CD4-positive, alpha-beta T cell treated with Interleukin-2 at 100 ng/mL for 4 hours (primary cell): ENCODE data around the gene CROCC.

Source experiments
- DNase-seq: peaks from one replicate; pipeline ENCODE4 v3.0.0-alpha.2; 2020; ENCODE audit warnings: low spot score

Gene CROCC

GRCh38 chr1:16984717-16985116 is 63.0 kb downstream of the CROCC start:
- no peak for DNase-seq

- no peak for DNase-seq
Measured at GRCh38 chr1:16986113-16986512, 64.4 kb downstream of the CROCC start.

DNA sequence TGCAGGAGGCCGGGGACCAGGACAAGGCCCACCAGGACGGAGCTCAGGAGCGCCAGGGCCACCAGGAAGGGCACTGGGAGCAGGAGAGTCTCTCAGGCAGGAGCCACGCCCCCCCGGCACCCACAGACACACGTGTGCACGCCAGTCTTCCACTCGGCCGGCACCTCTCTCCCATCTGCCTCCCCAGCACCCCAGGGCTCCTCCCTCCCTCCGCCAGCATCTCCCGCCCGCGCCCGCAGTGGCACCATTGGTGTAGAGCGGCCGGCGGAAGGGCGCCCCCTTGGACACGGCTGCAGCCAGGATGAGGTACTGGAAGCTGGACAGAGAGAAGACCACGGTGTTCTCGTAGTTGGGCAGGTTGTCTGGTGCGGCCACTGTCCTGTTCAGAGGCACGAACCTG is 64.8 kb downstream of the CROCC start:
- no peak for DNase-seq

GRCh38 chr1:16986962-16987361 is 65.2 kb downstream of the CROCC start:
- no peak for DNase-seq

DNA sequence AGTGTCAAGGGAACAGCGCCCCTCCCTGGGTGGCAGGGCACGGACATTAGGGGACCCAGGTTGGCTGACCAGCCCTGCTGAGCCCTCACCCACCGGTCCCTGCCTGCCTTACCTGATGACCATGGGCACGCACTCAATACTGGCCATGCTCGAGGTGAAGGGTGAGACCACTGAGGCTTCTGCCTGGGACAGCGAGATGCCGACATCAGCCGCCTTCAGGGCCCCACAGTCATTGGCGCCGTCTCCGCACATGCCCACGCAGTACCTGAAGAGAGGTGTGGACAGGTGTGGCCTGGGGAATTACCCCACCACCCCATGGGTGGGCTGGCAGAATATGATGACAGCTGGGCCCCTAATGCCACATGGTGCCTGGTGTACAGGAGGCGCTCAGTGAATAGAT is 66.5 kb downstream of the CROCC start:
- no peak for DNase-seq

GRCh38 chr1:16989676-16990391 is 68.1 kb downstream of the CROCC start:
- no peak for DNase-seq

GRCh38 chr1:16991571-16991970 is 69.8 kb downstream of the CROCC start:
- no peak for DNase-seq

DNA sequence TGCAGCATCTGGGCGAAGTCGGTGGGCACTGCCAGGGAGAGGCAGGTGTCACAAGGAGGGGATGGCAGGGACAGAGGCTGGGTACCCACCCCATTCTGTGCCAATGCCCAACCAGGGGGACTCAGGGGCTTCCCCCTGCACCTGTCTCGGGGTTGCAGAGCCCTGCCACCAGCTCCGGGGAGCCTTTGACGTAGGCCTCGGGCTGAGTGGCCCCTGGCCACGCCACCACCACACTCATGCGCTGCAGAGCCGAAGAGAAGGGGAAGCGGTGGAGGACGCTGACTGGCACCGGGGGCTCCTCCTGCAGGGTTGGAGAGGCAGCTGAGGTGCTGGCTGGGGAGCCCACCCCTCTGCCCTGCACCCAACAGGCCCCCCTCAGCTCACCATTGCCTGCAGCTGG is 70.4 kb downstream of the CROCC start:
- no peak for DNase-seq

GRCh38 chr1:16992675-16993074 is 70.9 kb downstream of the CROCC start:
- no peak for DNase-seq

DNA sequence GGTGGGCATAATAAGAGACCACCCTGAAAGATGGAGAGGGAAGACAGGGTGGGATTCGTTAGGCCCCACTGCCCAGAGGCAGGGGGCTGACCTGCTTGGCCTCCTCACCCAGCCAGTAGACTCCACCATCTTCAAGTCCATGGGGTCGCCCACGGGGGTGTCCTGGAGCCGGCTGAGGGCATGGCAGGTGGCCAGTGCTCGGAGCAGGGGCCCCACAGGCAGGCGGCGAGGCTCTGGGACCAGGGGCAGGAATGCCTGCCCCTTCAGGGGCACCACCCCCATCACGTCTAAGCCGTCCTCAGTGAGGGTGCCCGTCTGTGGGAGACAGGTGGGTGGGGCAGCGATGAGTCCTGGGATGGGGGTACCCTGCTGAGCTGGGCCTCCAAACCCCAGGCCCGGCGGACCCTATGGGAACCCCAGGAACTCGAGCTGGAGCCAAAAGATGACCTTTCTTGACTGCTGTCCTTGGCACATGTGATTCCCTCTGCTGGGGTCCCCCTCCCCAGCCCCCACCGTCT is 71.8 kb downstream of the CROCC start:
- no peak for DNase-seq

GRCh38 chr1:16996845-16997244 is 75.1 kb downstream of the CROCC start:
- DNase-seq = no peak

DNA sequence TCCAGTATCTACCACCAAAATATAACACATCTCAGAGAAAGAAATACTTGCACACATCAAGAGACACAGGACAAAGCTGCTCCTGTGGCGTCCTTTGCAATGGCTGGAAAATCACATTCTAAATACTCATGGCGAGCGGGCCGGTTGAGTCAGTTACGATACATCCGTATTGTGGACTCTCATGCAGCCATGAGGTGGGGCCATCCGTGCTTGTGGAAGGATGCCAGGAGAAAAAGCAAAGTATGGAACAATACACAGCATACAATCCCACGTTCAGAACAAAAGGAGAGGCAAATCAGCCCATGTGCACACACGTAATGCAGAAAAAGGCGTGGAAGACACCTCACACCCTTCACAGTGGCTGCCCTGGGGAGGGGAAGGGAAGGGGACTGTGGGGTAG is 76.9 kb downstream of the CROCC start:
- DNase-seq = no peak

- DNase-seq = no peak
Measured at GRCh38 chr1:16999863-17000262, 78.1 kb downstream of the CROCC start.

- DNase-seq = no peak
Measured at GRCh38 chr1:17001760-17002523, 80.2 kb downstream of the CROCC start.

DNA sequence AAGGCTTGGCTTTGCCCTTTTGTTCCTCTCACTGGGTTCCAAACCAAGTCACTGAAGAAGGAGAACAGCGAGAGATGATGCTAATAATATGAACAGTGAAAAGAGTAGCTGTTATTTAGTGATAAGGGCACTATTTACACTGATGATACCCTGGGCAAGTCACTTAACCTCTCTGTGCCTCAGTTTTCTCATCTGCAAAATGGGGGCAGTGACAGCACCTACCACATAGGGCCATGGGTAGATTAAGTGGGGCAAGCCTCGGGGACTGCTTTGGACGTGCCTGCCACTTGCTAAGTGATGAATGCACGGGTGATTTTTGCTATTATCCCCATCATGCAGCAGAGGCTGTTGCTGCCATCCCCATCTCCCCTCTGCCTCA is 80.8 kb downstream of the CROCC start:
- DNase-seq = no peak

- DNase-seq = no peak
Measured at GRCh38 chr1:17004466-17005364, 83.0 kb downstream of the CROCC start.

DNA sequence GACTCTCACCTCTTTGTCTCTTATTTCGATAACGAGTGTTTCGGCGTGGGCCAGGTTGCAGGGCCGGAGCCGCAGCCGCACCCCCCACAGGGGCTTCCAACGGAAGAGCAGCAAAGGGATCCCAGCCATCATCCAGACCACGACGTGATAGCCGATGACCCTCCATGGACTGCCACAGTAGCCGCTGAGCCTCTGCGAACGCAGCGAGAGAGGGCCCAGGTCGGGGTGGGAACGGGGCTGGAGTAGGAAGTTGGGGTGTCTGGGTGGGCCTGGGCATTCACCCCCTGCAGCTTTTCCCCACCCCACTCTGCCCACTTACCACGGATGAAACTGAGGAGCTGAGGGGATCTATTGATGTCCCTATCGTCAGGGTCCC is 83.6 kb downstream of the CROCC start:
- no peak for DNase-seq

GRCh38 chr1:17007121-17007520 is 85.4 kb downstream of the CROCC start:
- no peak for DNase-seq

GRCh38 chr1:17008208-17008855 is 86.6 kb downstream of the CROCC start:
- DNase-seq = no peak

DNA sequence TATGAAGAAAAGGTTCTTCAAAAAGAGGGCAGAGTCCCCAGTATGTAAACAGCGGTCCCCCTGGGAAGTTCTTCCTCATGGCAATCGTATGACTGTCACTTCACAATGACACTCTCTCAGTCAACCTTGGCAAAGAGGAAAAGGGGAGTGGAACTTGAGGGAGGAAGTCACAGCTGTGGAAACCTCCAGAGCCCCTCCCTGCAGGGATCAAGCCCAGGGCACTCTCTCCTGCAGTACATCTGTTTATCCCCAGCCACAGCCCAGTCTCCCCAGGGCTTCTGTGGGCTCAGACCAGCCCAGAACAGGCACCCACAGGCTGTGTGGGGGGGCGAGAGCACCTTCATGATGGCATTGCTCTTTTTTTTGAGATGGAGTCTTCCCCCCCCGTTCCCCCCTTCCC is 88.0 kb downstream of the CROCC start:
- DNase-seq = no peak

DNA sequence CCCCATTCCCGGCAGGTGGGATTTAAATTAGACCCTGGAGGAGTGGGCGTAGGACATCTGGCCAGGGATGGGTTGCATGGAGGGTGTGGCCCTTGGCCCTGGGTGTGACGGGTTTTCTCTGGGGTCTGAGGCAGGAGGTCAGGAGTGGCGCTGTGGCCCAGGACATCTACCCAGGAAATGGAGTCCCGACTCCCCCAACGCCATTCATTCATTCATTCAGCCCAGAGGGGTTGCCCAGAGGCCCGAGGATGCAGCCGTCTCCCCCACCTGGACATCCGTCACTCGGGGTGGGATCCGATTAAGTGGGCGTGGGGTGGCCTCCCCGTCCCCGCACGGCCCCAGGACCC is 89.3 kb downstream of the CROCC start:
- DNase-seq = no peak
